A549 (cell line): ENCODE results near the gene KCNQ1. TPM values are rescaled to one million over a fixed set of nuclear protein-coding genes. Genes with fewer than 3 reads are reported as not detected.

Experiments used
- ATAC-seq, 2 experiments: fragments of 200-7000 bp in 1 of 2; fragments of >200 bp in 1 of 2; cut with Nextera tagmentation in 1 of 2; cut with Tn5 transposase in 1 of 2; 3 replicates each; pipeline versions ENCODE4 v1.8.0 to v1.9.1; 2018 to 2020; ENCODE audit warnings: mild to moderate bottlenecking in 1 of 2, moderate library complexity in 1 of 2
- CTCF ChIA-PET: fragments of 300-600 bp; sonication (Branson Sonifier 250); formaldehyde crosslinking; extraction: SDS; loops from one replicate; lab custom pipeline; 2021; ENCODE audit warnings: antibody characterized with exemption, inconsistent platforms; lab: Yijun Ruan, JAX
- POLR2A ChIA-PET: fragments of 350-600 bp; formaldehyde crosslinking; extraction: SDS; loops from one replicate; lab custom pipeline; 2021; ENCODE audit warnings: antibody characterized with exemption, inconsistent platforms; lab: Yijun Ruan, JAX
- DNase-seq, 2 experiments: peaks; one replicate each; pipeline versions ENCODE4 v3.0.0 to v3.0.0-alpha.2; 2011 to 2016; ENCODE audit warnings: low read depth in 1 of 2, low spot score in 1 of 2
- FAIRE-seq: peaks from 2 replicates; lab custom pipeline; 2011; peaks lifted over from hg19 to GRCh38; lab: Jason Lieb, UNC
- H3K27ac ChIP-seq, 2 experiments: fragments of >200 bp; sonication (Bioruptor Twin); formaldehyde crosslinking; 3 replicates each; pipeline ENCODE4 v1.5.1; 2016 to 2017
- H3K4me1 ChIP-seq: fragments of >200 bp; sonication (Bioruptor Twin); formaldehyde crosslinking; 3 replicates; pipeline ENCODE4 v1.6.1; 2016
- H3K4me2 ChIP-seq: fragments of >200 bp; sonication (Bioruptor Twin); formaldehyde crosslinking; 3 replicates; pipeline ENCODE4 v1.6.1; 2016
- H3K4me3 ChIP-seq: fragments of >200 bp; sonication (Bioruptor Twin); formaldehyde crosslinking; 3 replicates; pipeline ENCODE4 v1.5.1; 2016
- H3K9me3 ChIP-seq: fragments of >200 bp; sonication (Bioruptor Twin); formaldehyde crosslinking; 3 replicates; pipeline ENCODE4 v1.6.1; 2016
- CTCF ChIP-seq: fragments of >200 bp; sonication (Bioruptor Twin); formaldehyde crosslinking; IDR thresholded peaks from 3 replicates; pipeline ENCODE4 v1.5.1; 2016
- E2F6 ChIP-seq: IDR thresholded peaks from 2 replicates; pipeline ENCODE4 v1.6.1; 2012; ENCODE audit warnings: low read depth, borderline replicate concordance
- GATA3 ChIP-seq: IDR thresholded peaks from 2 replicates; pipeline ENCODE4 v1.6.1; 2012; ENCODE audit warnings: borderline replicate concordance
- HDAC2 ChIP-seq: fragments of 200-600 bp; sonication (generic); IDR thresholded peaks from 2 replicates; pipeline ENCODE4 v1.6.1; 2016
- HES2 ChIP-seq: fragments of >200 bp; sonication (Bioruptor Twin); formaldehyde crosslinking; IDR thresholded peaks from 2 replicates; pipeline ENCODE4 v1.6.1; 2016
- JUN ChIP-seq, 2 experiments: fragments of >200 bp; sonication (Bioruptor Twin); formaldehyde crosslinking; IDR thresholded peaks; 2 replicates in 1 of 2; 3 replicates in 1 of 2; pipeline ENCODE4 v1.6.1; 2016 to 2017
- KDM5A ChIP-seq: fragments of 200-600 bp; sonication (generic); IDR thresholded peaks from 2 replicates; pipeline ENCODE4 v1.6.1; 2016; ENCODE audit warnings: antibody characterized with exemption, mild to moderate bottlenecking
- MAFK ChIP-seq: fragments of 450-650 bp; IDR thresholded peaks from 2 replicates; pipeline ENCODE4 v1.6.1; 2014; ENCODE audit not compliant: partially characterized antibody
- MAX ChIP-seq: IDR thresholded peaks from 2 replicates; pipeline ENCODE4 v1.6.1; 2012
- MAZ ChIP-seq: fragments of 150-350 bp; IDR thresholded peaks from 2 replicates; pipeline ENCODE4 v1.6.1; 2014; ENCODE audit warnings: antibody characterized with exemption, low read depth, low read length, borderline replicate concordance
- NFE2L2 ChIP-seq: fragments of 150-350 bp; conservative IDR thresholded peaks from 2 replicates; pipeline ENCODE4 v1.6.1; 2014; ENCODE audit warnings: low read length
- NPAS2 ChIP-seq: fragments of 250-450 bp; sonication (Bioruptor Pico); IDR thresholded peaks from 2 replicates; pipeline ENCODE4 v1.8.0; 2022; ENCODE audit warnings: mild to moderate bottlenecking, moderate library complexity, borderline replicate concordance
- NR3C1 ChIP-seq: fragments of >200 bp; sonication (Bioruptor Twin); formaldehyde crosslinking; IDR thresholded peaks from 3 replicates; pipeline ENCODE4 v1.6.1; 2017
- POLR2A ChIP-seq: IDR thresholded peaks from 2 replicates; pipeline ENCODE4 v1.6.1; 2012; ENCODE audit warnings: mild to moderate bottlenecking, low read length
- RCOR1 ChIP-seq: fragments of 150-350 bp; IDR thresholded peaks from 2 replicates; pipeline ENCODE4 v1.6.1; 2014; ENCODE audit warnings: antibody characterized with exemption, low read length, low read depth
- REST ChIP-seq: fragments of 200-600 bp; sonication (generic); IDR thresholded peaks from 2 replicates; pipeline ENCODE4 v1.6.1; 2016; ENCODE audit warnings: antibody characterized with exemption, mild to moderate bottlenecking, moderate library complexity
- RFX5 ChIP-seq: fragments of 450-650 bp; IDR thresholded peaks from 2 replicates; pipeline ENCODE4 v1.7.1; 2014; ENCODE audit warnings: antibody characterized with exemption, mild to moderate bottlenecking, moderate library complexity
- ZFP36 ChIP-seq: fragments of 450-650 bp; IDR thresholded peaks from 2 replicates; pipeline ENCODE4 v1.6.1; 2014; ENCODE audit warnings: borderline replicate concordance; ENCODE audit not compliant: partially characterized antibody
- ZSCAN20 ChIP-seq: fragments of 250-450 bp; sonication (Bioruptor Pico); IDR thresholded peaks from 2 replicates; pipeline ENCODE4 v1.8.0; 2022; ENCODE audit warnings: mild to moderate bottlenecking, moderate library complexity
- WGBS: methylation state at CpG from one replicate; pipeline ENCODE4 v1.1.6; 2017; ENCODE audit errors: missing lambda C conversion rate; 5-methylcytosine and 5-hydroxymethylcytosine counted together
- polyA plus RNA-seq, 4 experiments: library from polyadenylated mRNA; depleted of rRNA in 3 of 4; stranded (reverse); fragments of >200 nt; fragmentation: RNase III in 1 of 4; extraction: RNeasy Plus Mini Kit Qiagen cat#74134 plus additional on column Dnase treatment in 1 of 4; gene quantifications; 2 replicates in 3 of 4; 3 replicates in 1 of 4; pipeline ENCODE4 v1.2.3, GENCODE V29; 2011 to 2017
- TF ChIP-seq, protein P1 (sequence below): fragments of >200 bp; sonication (Bioruptor Twin); formaldehyde crosslinking; IDR thresholded peaks from 3 replicates; pipeline ENCODE4 v1.6.1; 2016

Gene KCNQ1
- polyA plus RNA-seq, 2 of the 4 experiments (the other 2 are of a cell fraction), result 0.14 to 0.17 TPM

DNA sequence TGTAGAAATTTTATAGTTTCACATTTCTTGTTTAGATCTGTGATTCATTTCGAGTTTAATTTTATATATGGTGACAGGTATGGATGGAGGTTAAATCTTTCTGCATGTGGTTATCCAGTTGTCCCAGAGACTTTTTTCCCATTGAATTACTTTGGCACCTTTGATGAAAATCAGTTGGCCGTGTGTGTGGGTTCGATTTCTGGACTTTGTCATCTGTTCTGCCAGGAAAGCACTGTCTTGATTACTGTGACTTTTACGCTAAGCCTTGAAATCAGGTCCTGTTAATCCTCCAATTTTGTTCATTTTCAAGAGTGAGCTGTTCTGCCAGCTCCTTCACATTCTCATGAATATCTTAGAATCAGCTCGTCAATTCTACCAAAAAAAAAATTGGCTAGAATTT lies 107.4 kb downstream of the KCNQ1 start:
- POLR2A ChIA-PET, result no interaction called here
- FAIRE-seq (no peak), DNase-seq (no peak), ATAC-seq (no peak)
- 33% methylated on average over 5 of the region's 5 CpGs for WGBS
- no peak overlapping the region for H3K4me2 ChIP-seq
- no peak overlapping the region for H3K4me3 ChIP-seq
- no peaks in the 10 kb centered on the region for H3K4me1 ChIP-seq
- no peaks in the 10 kb centered on the region for H3K9me3 ChIP-seq
- H3K27ac ChIP-seq, result no peak overlapping the region
- TF ChIP-seq NPAS2 (CRISPR knock-in tag), result no peak
- no peak for TF ChIP-seq KDM5A
- no peak for TF ChIP-seq CTCF
- no peak for TF ChIP-seq POLR2A
- CTCF ChIA-PET, result interaction anchor here (3.1 kb wide), 1 partner anchor 20 kb away, joined by 18 read pairs; no protein-coding TSS in a partner anchor

DNA sequence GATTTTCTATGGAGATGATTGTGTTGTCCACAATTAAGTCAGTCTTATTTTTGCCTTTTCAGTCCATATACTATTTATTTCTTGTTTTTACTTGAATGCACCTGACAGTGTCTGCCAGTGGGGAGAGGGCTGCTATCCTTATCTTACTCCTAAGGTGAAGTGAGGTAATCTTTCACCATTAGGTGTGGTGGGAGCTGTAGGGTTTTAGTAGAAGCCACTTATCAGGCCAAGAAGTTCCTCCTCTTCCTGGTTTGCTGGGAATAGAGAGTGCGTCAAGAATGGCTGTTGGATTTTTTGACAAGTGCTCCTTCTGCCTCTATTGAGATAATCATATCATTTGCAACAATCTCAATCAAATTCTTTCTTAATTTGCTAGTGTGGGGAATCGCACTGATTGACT lies 108.4 kb downstream of the KCNQ1 start:
- WGBS, result 69% methylated on average over 2 of the region's 2 CpGs
- ChIA-PET CTCF (interaction anchor here (2.5 kb wide), 1 partner anchor 21 kb away, joined by 17 read pairs; no protein-coding TSS in a partner anchor), POLR2A (no interaction called here)
- no peak overlapping the region for H3K4me3 ChIP-seq
- no peaks in the 10 kb centered on the region for H3K9me3 ChIP-seq
- FAIRE-seq (no peak), ATAC-seq (no peak), DNase-seq (no peak)
- H3K4me1 ChIP-seq, result no peaks in the 10 kb centered on the region
- H3K4me2 ChIP-seq, result no peak overlapping the region
- no peak overlapping the region for H3K27ac ChIP-seq
- TF ChIP-seq ZSCAN20 (no peak), MAX (no peak), GATA3 (no peak), NR3C1 (no peak), HDAC2 (no peak), NFE2L2 (no peak), JUN (IDR thresholded peaks at IDR 0.05) (no peak), E2F6 (no peak), KDM5A (no peak), ZFP36 (no peak), RCOR1 (no peak), MAZ (no peak), MAFK (no peak), REST (no peak), HES2 (no peak), RFX5 (no peak)
- TF ChIP-seq, protein P1, sequence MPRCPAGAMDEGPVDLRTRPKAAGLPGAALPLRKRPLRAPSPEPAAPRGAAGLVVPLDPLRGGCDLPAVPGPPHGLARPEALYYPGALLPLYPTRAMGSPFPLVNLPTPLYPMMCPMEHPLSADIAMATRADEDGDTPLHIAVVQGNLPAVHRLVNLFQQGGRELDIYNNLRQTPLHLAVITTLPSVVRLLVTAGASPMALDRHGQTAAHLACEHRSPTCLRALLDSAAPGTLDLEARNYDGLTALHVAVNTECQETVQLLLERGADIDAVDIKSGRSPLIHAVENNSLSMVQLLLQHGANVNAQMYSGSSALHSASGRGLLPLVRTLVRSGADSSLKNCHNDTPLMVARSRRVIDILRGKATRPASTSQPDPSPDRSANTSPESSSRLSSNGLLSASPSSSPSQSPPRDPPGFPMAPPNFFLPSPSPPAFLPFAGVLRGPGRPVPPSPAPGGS, result no peak
- TF ChIP-seq, all 56 proteins: peak for 0
